H1 (cell line): Measurements from ENCODE around the gene PSME2.

Source experiments
- ASH2L ChIP-seq: fragments of 200-600, 300-600 bp; sonication (generic); IDR thresholded peaks from one replicate; pipeline ENCODE4 v1.7.1; 2017; ENCODE audit warnings: low read length
- CBX5 ChIP-seq: fragments of 300-800, 300-1000 bp; sonication (generic); IDR thresholded peaks from 2 replicates; pipeline ENCODE4 v1.7.1; 2016; ENCODE audit warnings: antibody characterized with exemption, low read length, low read depth
- CTCF ChIP-seq, 3 experiments: IDR thresholded peaks; 1 replicate in 2 of 3; 2 replicates in 1 of 3; pipeline versions ENCODE4 v1.5.1 to v1.6.1; 2011; ENCODE audit warnings: low read length in 3 of 3, mild to moderate bottlenecking in 3 of 3, inconsistent platforms in 2 of 3, low read depth in 1 of 3, moderate library complexity in 1 of 3; ENCODE audit not compliant: insufficient read depth in 1 of 3; ENCODE audit errors: control extremely low read depth in 1 of 3
- EP300 ChIP-seq, 2 experiments: IDR thresholded peaks; 1 replicate in 1 of 2; 2 replicates in 1 of 2; pipeline ENCODE4 v1.6.1; 2011 to 2012; ENCODE audit warnings: low read depth in 2 of 2, low read length in 2 of 2, mild to moderate bottlenecking in 2 of 2, borderline replicate concordance in 1 of 2, inconsistent platforms in 1 of 2, moderate library complexity in 1 of 2
- EZH2 ChIP-seq: fragments of 200-600 bp; sonication (generic); IDR thresholded peaks from 2 replicates; pipeline ENCODE4 v1.7.1; 2012; ENCODE audit warnings: low read depth, mild to moderate bottlenecking, moderate library complexity, low read length, inconsistent platforms; ENCODE audit not compliant: severe bottlenecking
- GABPA ChIP-seq: IDR thresholded peaks from 2 replicates; pipeline ENCODE4 v1.6.1; 2011; ENCODE audit warnings: mild to moderate bottlenecking, low read length, moderate library complexity, borderline replicate concordance; ENCODE audit not compliant: insufficient read depth
- HDAC6 ChIP-seq: IDR thresholded peaks from one replicate; pipeline ENCODE4 v1.7.1; 2012; ENCODE audit warnings: low read depth, mild to moderate bottlenecking, inconsistent platforms, low read length, moderate library complexity
- POLR2A ChIP-seq, 2 experiments: IDR thresholded peaks; 1 replicate in 1 of 2; 2 replicates in 1 of 2; pipeline ENCODE4 v1.6.1; 2011; ENCODE audit warnings: low read depth in 2 of 2, low read length in 2 of 2, mild to moderate bottlenecking in 2 of 2; ENCODE audit errors: control extremely low read depth in 1 of 2
- POLR2AphosphoS5 ChIP-seq: IDR thresholded peaks from 2 replicates; pipeline ENCODE4 v1.6.1; 2011; ENCODE audit warnings: low read depth, low read length
- SRF ChIP-seq: IDR thresholded peaks from 2 replicates; pipeline ENCODE4 v1.6.1; 2011; ENCODE audit warnings: mild to moderate bottlenecking, low read depth, low read length, moderate library complexity
- TF ChIP-seq, protein P1 (sequence below): IDR thresholded peaks from 2 replicates; pipeline ENCODE4 v1.6.1; 2012; ENCODE audit warnings: inconsistent platforms

DNA sequence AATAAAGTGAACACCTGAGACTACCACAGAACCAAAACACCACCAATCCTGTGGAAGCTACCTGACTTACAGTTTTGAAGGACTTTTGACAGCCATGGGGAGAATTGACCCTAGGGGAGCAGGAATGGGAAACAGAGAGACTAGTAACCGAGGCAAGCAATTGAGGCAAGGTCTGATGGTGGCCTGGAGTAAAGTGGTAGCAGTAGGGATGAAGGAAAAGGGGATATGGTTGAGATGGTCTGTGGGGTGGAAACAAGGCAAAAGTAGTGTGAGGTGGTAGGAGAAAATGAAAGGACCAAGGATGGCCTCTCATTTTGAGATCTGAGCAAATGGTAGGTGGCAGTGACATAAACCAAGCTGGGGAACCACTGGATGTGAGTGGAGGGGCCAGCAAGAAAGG is 10.4 kb upstream of the PSME2 start:
- TF ChIP-seq CTCF (IDR thresholded peaks at IDR 0.05; ENCODE audit: control extremely low read depth in 1 of 3, insufficient read depth in 1 of 3, low read depth in 1 of 3, low read length in 3 of 3), result no peak
- TF ChIP-seq EP300 (IDR thresholded peaks at IDR 0.05; ENCODE audit: borderline replicate concordance in 1 of 2, low read depth in 2 of 2, low read length in 2 of 2), result no peak
- TF ChIP-seq EZH2, result no peak
- no peak for TF ChIP-seq GABPA
- TF ChIP-seq POLR2A (IDR thresholded peaks at IDR 0.05; ENCODE audit: control extremely low read depth in 1 of 2, low read depth in 2 of 2, low read length in 2 of 2), result no peak
- TF ChIP-seq ASH2L, result no peak
- TF ChIP-seq POLR2AphosphoS5, result no peak
- TF ChIP-seq SRF, result no peak
- no peak for TF ChIP-seq CBX5
- no peak for TF ChIP-seq HDAC6
- TF ChIP-seq, protein P1, sequence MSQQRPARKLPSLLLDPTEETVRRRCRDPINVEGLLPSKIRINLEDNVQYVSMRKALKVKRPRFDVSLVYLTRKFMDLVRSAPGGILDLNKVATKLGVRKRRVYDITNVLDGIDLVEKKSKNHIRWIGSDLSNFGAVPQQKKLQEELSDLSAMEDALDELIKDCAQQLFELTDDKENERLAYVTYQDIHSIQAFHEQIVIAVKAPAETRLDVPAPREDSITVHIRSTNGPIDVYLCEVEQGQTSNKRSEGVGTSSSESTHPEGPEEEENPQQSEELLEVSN, result no peak
